ENCODE measurements around the gene FBXW4.

FBXW4 gene, protein sequence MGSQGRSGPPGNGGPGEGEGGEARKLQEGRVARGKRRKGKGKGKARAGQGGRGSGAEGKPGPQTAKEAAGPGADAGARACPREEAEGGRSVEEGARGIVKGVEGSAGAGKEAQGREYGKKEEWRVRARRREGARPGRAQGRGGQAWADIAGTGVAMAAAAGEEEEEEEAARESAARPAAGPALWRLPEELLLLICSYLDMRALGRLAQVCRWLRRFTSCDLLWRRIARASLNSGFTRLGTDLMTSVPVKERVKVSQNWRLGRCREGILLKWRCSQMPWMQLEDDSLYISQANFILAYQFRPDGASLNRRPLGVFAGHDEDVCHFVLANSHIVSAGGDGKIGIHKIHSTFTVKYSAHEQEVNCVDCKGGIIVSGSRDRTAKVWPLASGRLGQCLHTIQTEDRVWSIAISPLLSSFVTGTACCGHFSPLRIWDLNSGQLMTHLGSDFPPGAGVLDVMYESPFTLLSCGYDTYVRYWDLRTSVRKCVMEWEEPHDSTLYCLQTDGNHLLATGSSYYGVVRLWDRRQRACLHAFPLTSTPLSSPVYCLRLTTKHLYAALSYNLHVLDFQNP

GRCh38 chr10:101694674-101695403 lies at the start of gene FBXW4:
Gene FBXW4, minus strand, starts transcription at chr10:101695170. Its CDS starts 65 bp downstream, at chr10:101695105.
- DNase-seq: peak; percentile 79

- no peak for DNase-seq
Observed at GRCh38 chr10:101744267-101744666, 49.3 kb upstream of the FBXW4 start.

- DNase-seq: no peak
Observed at GRCh38 chr10:101741938-101742337, 47.0 kb upstream of the FBXW4 start.

DNA sequence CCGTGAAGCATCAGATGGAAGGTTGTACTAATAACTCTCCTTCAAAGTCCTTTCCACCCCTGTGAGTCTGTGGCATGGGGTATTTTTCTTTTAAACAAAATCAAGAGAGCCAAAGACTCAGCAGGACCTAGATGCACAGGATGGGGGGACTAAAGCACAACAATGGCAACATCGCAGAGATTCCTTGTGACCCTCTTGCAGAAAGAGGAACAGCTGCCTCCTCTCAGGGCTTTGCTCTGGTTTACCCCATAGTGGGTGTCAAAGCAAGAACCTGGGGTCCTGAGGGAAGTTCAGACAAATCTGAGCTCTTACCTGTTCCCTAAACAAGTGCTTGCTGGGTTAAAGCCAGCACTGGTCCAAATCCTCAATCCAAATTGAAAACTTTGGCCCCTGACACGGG lies 41.7 kb upstream of the FBXW4 start:
- DNase-seq: no peak

GRCh38 chr10:101732096-101732495 lies 37.1 kb upstream of the FBXW4 start:
- DNase-seq: no peak

DNA sequence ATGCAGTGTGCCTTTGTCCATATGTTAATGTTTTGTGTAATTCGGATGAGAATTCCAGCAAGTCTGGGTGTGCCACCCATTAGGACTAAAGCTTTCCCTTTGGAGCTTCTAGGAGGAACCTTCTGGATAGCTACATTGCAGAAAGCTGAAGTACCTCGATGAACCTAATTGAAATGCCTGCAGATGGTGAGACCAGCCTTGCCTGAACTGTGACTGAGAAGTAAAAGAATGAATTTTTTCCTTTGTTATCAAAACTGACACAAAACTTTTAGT lies 31.1 kb upstream of the FBXW4 start:
- no peak for DNase-seq

- no peak for DNase-seq
Observed at GRCh38 chr10:101725296-101726114, 30.5 kb upstream of the FBXW4 start.

DNA sequence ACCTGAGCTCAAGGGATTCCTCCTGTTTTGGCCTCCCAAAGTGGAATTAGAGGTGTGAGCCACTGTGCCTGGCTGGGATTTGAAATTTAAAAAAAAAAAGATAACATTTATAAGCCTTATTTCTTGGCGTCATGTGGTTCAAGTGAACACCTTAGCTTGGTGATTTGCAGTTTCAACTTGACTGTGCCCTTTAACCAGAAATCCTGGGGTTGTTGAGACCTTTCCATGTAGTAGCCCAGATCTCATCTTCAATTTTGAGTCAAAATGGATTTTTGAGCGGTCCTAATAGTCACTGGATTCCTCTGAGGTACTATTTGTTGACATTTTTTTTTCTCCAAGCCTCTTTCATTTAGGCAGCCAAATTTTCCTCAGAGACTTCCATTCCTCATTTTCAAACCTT lies 29.5 kb upstream of the FBXW4 start:
- DNase-seq: peak; percentile 46

DNA sequence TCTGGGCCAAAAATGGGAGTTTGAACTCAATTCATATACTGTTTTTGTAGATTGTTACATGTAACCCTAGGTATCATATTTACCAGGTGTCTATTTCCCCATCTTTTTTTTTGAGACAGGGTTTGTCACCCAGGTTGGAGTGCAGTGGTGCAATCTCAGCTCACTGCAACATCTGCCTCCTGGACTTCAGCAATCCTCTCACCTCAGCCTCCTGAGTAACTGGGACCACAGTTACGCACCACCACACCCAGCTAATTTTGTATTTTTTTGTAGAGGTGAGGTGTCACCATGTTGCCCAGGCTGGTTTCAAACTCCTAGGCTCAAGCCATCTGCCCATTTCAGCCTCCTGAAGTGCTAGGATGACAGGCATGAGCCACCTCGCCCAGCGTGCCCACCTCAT lies 28.2 kb upstream of the FBXW4 start:
- DNase-seq: no peak

- no peak for DNase-seq
Observed at GRCh38 chr10:101721806-101722205, 26.8 kb upstream of the FBXW4 start.

DNA sequence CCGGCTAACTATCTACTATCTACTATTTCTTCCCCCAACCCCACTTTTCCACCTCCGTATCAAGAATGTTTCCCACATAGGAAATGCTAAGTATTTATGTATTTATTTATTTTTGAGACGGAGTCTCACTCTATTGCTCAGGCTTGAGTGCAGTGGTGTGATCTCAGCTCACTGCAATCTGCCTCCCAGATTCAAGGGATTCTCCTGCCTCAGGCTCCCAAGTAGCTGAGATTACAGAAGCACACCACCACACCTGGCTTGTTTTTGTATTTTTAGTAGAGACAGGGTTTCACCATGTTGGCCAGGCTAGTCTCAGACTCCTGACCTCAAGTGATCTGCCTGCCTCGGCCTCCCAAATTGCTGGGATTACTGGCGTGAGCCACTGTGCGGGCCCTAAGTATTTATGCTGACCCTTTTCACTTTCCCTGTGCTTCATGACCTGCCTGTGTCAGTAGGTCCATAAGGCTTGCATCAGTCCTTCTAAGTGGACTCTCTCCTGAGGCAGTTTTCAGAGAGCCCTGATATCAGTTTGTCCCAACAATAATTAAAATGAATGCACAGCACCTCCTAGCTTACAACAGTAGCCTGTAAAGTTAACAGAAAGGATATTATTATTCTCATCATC lies 25.7 kb upstream of the FBXW4 start:
- no peak for DNase-seq

GRCh38 chr10:101718690-101719275 lies 23.8 kb upstream of the FBXW4 start:
- DNase-seq: no peak

GRCh38 chr10:101716891-101717659 lies 22.1 kb upstream of the FBXW4 start:
- peak; percentile 79 for DNase-seq

GRCh38 chr10:101712997-101713396 lies 18.0 kb upstream of the FBXW4 start:
- no peak for DNase-seq

DNA sequence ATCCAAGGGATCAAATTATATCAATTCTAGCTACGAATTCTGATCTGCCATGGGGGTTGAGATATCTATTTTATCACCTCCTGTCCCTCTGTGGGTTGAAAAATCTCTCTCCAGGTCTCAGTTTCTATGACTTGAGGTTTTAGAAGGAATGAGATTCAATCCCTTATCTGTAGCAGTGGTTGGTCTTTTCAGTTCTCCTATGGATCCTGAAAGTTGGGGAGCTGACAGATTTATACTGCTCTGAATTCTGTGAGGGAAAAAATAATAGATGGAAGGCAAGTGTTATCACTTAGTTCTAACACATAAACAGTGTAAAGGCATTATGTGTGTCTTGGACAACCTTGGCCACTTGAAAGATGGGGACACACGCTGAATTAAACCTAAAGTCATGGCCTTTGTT lies 15.8 kb upstream of the FBXW4 start:
- DNase-seq: no peak

DNA sequence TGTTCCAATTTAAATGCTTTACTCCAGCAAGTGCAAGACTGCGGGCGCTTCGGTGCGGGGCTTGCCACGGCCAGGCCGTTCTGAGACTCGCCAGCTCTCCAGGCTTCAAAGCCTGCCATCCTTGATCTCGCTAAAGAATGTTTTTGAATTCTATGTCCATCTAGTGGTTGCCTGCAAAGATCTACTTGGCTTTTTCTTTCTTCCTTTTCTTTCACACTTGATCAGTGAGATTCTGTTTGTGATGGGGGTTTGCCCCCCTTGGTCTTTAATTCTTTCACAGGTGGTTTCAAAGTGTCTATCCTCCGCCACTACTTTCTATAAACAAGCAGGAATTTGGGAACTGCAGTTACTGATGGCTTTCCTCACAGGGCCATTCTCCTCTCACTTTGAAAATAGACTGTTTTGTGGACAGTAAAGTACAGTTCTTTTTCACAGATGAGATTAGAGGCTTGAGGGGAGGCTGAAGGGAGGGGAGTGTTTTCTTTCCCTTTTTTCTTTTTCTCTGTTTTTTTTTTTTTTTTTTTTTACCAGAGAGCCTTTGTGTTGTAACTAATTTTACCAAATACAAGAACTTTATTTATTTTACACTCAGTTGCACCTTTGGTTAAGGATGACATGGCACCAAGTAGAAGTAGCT lies 15.2 kb upstream of the FBXW4 start:
- no peak for DNase-seq

DNA sequence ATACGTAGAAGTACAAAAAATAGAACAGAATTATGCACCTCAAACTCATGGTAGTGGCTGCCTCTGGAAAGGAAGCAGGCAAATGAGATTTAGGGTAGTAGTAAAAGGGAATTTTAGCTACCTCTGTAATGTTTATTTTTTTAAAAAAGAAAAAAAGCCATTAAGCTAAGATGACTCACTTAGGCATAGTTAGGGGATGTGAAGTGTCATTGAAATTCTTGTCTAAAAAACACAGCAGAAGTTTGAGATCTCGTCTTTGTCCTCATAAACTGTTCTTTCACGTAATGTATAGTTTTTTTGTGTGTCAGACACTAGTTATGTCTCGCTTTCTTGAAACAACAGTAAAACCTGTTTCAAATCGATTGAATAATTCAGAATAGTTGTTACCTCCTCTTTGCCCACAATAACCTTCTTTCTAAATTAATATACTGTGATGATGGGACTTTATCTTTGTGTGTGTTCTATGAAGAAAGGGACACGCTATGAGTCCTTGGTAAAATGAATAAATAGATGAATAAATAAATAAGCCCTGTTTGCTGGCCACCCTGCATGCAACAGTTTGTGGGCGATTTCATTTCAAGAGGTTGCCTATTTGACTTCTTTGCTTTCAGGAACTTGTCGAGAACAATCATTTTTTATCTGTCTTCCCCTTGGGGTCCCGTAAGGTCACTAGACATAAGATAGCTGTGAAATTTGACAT lies 14.5 kb upstream of the FBXW4 start:
- DNase-seq: no peak

- DNase-seq: no peak
Observed at GRCh38 chr10:101708870-101709269, 13.9 kb upstream of the FBXW4 start.

- DNase-seq: peak; percentile 29
Observed at GRCh38 chr10:101708073-101708472, 13.1 kb upstream of the FBXW4 start.

DNA sequence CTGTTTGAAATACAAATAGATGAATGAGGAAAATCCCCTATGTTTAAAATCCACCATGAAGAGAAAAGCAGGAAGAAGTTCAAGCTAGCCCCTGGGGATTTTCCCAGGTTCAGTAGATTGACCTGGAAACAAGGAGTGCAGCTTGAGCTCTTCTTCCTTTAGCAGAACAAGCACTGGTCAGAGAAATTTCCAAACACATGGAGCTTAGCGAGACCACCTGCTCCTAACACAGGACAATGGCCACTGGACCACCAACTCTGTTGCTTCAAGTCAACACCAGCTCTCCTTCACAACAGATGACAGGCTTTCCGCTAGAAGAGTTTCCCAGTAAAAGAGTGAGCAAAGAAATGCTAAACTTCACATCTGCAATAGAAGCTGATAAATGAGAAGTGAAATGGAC lies 9.4 kb upstream of the FBXW4 start:
- DNase-seq: no peak

- DNase-seq: no peak
Observed at GRCh38 chr10:101696632-101697031, 1.7 kb upstream of the FBXW4 start.
